ENCODE data around the gene CDKN1A. TPM values are rescaled to one million over a fixed set of nuclear protein-coding genes. Genes with fewer than 3 reads are reported as not detected.

CDKN1A gene
- total RNA-seq, 4 donors from 2014 or later, result 8.8 to 119 (median 75.8) TPM

GRCh38 chr6:36676141-36677058 is 2.1 kb upstream of the CDKN1A start:
- intact Hi-C loops (cut with DNase I; ENCODE audit: low total_unique reads), result no loop called here
- no peaks in the 10 kb centered on the region for H3K36me3 ChIP-seq
- H3K27me3 ChIP-seq, result no peaks in the 10 kb centered on the region
- H3K9me3 ChIP-seq, result no peaks in the 10 kb centered on the region
- H3K4me1 ChIP-seq, result peaks cover 0 to 5% of the 10 kb centered on the region in 2 donors
- peak overlapping the region; percentile 100 for H3K27ac ChIP-seq
- no peak for DNase-seq
- no peak overlapping the region for H3K4me3 ChIP-seq
- no peak for TF ChIP-seq POLR2A (IDR thresholded peaks at IDR 0.05)
- no peak for TF ChIP-seq CTCF (IDR thresholded peaks at IDR 0.05)

GRCh38 chr6:36677059-36677749 is 1.3 kb upstream of the CDKN1A start:
- no peak for TF ChIP-seq CTCF (IDR thresholded peaks at IDR 0.05)
- no peak for TF ChIP-seq POLR2A (IDR thresholded peaks at IDR 0.05)
- no peaks in the 10 kb centered on the region for H3K9me3 ChIP-seq
- no peak for DNase-seq
- peaks cover 0 to 5% of the 10 kb centered on the region in 2 donors for H3K4me1 ChIP-seq
- intact Hi-C loops (cut with DNase I; ENCODE audit: low total_unique reads), result no loop called here
- H3K27ac ChIP-seq, result peak overlapping the region; percentile 100
- H3K27me3 ChIP-seq, result no peaks in the 10 kb centered on the region
- H3K36me3 ChIP-seq, result no peaks in the 10 kb centered on the region
- no peak overlapping the region for H3K4me3 ChIP-seq

- Histone ChIP-seq H3K27ac (peak overlapping the region; percentile 100), H3K27me3 (no peaks in the 10 kb centered on the region), H3K4me1 (peaks cover 0 to 5% of the 10 kb centered on the region in 2 donors), H3K9me3 (no peaks in the 10 kb centered on the region), H3K4me3 (peak overlapping the region in 1 of 2 donors; percentile 73), H3K36me3 (no peaks in the 10 kb centered on the region)
- TF ChIP-seq CTCF (IDR thresholded peaks at IDR 0.05), result no peak
- intact Hi-C loops (cut with DNase I; ENCODE audit: low total_unique reads), result no loop called here
- no peak for DNase-seq
These were observed 594 bp upstream of the CDKN1A start for GRCh38 chr6:36677753-36678487.

GRCh38 chr6:36679043-36679833 is 724 bp downstream of the CDKN1A start:
- TF ChIP-seq CTCF (IDR thresholded peaks at IDR 0.05) (peak in 1 of 4 experiments; percentile 1), POLR2A (IDR thresholded peaks at IDR 0.05) (peak; percentile 20 to 25)
- peaks cover 0 to 5% of the 10 kb centered on the region in 2 donors for H3K4me1 ChIP-seq
- H3K36me3 ChIP-seq, result no peaks in the 10 kb centered on the region
- H3K9me3 ChIP-seq, result no peaks in the 10 kb centered on the region
- intact Hi-C loops (cut with DNase I; ENCODE audit: low total_unique reads), result no loop called here
- peak; percentile 80 to 81 for DNase-seq
- no peaks in the 10 kb centered on the region for H3K27me3 ChIP-seq
- peak overlapping the region; percentile 100 for H3K27ac ChIP-seq
- H3K4me3 ChIP-seq, result peak overlapping the region; percentile 73 to 94

Measured in uterus (tissue), 4 donors.